Vagina (tissue), 2 donors: Measurements from ENCODE around the gene ACSS1. TPM values are rescaled to one million over a fixed set of nuclear protein-coding genes. Genes with fewer than 3 reads are reported as not detected.

ENCODE experiments used
- DNase-seq, 2 donors: peaks; one replicate each; pipeline ENCODE4 v3.0.0-alpha.2; 2017; ENCODE audit errors: extremely low spot score in 2 of 2
- H3K27ac ChIP-seq: fragments of 200-600 bp; sonication (generic); one replicate; pipeline ENCODE4 v1.5.1; 2019
- H3K27me3 ChIP-seq: fragments of 200-600 bp; sonication (generic); one replicate; pipeline ENCODE4 v1.5.1; 2019
- H3K36me3 ChIP-seq, 2 donors: fragments of 200-600 bp; sonication (generic); one replicate each; pipeline ENCODE4 v1.5.1; 2017 to 2019
- H3K4me1 ChIP-seq: fragments of 200-600 bp; sonication (generic); one replicate; pipeline ENCODE4 v1.5.1; 2019
- H3K4me3 ChIP-seq, 2 donors: fragments of 200-600 bp; sonication (generic); 1 replicate in 1 of 2; 2 replicates in 1 of 2; pipeline ENCODE4 v1.5.1; 2016 to 2019
- H3K9me3 ChIP-seq: fragments of 200-600 bp; sonication (generic); one replicate; pipeline ENCODE4 v1.5.1; 2019
- CTCF ChIP-seq, 3 experiments: fragments of 450-650 bp in 2 of 3; fragments of 200-600 bp in 1 of 3; sonication (generic) in 1 of 3; IDR thresholded peaks; one replicate each; pipeline ENCODE4 v1.5.1; 2017 to 2019; ENCODE audit warnings: antibody characterized with exemption in 3 of 3, mild to moderate bottlenecking in 2 of 3, moderate library complexity in 2 of 3
- POLR2A ChIP-seq, 2 donors: fragments of 450-650 bp; IDR thresholded peaks; one replicate each; pipeline ENCODE4 v1.6.1; 2017; ENCODE audit warnings: antibody characterized with exemption in 2 of 2, mild to moderate bottlenecking in 2 of 2, moderate library complexity in 2 of 2
- POLR2AphosphoS5 ChIP-seq, 2 donors: sonication (generic); formaldehyde crosslinking; IDR thresholded peaks; one replicate each; pipeline ENCODE4 v1.9.0; 2017; ENCODE audit warnings: antibody characterized with exemption in 2 of 2, mild to moderate bottlenecking in 2 of 2, low read depth in 1 of 2; ENCODE audit not compliant: insufficient read depth in 1 of 2
- intact Hi-C: fragments of 100-400 bp; cut with DNase I; formaldehyde crosslinking; loops from one replicate; pipeline ENCODE4 v1.15.1; 2023
- total RNA-seq: library from RNA; depleted of rRNA; stranded (reverse); fragments of >200 nt; gene quantifications from one replicate; pipeline ENCODE4 v1.2.3, GENCODE V29; 2016

The ACSS1 gene
- total RNA-seq, 1 donor from 2014 or later, result 26.3 TPM

GRCh38 chr20:25087186-25087929 is 29.4 kb upstream of the ACSS1 start:
- Histone ChIP-seq H3K36me3 (no peaks in the 10 kb centered on the region), H3K4me3 (no peak overlapping the region), H3K9me3 (no peaks in the 10 kb centered on the region), H3K27ac (no peak overlapping the region), H3K27me3 (peaks cover 7% of the 10 kb centered on the region), H3K4me1 (peaks cover 6% of the 10 kb centered on the region)
- intact Hi-C loops, result no loop called here
- TF ChIP-seq CTCF (IDR thresholded peaks at IDR 0.05), result no peak
- TF ChIP-seq POLR2AphosphoS5 (IDR thresholded peaks at IDR 0.05; ENCODE audit: insufficient read depth in 1 of 2, low read depth in 1 of 2), result no peak
- no peak for TF ChIP-seq POLR2A (IDR thresholded peaks at IDR 0.05)
- peak; percentile 54 to 84 for DNase-seq

GRCh38 chr20:25085756-25086495 is 28.0 kb upstream of the ACSS1 start:
- H3K27ac ChIP-seq, result no peak overlapping the region
- DNase-seq, result peak; percentile 60 to 85
- intact Hi-C loops, result no loop called here
- peaks cover 19% of the 10 kb centered on the region for H3K27me3 ChIP-seq
- peaks cover 17% of the 10 kb centered on the region for H3K4me1 ChIP-seq
- TF ChIP-seq CTCF (IDR thresholded peaks at IDR 0.05) (no peak), POLR2AphosphoS5 (IDR thresholded peaks at IDR 0.05; ENCODE audit: insufficient read depth in 1 of 2, low read depth in 1 of 2) (no peak), POLR2A (IDR thresholded peaks at IDR 0.05) (no peak)
- H3K4me3 ChIP-seq, result no peak overlapping the region
- no peaks in the 10 kb centered on the region for H3K36me3 ChIP-seq
- no peaks in the 10 kb centered on the region for H3K9me3 ChIP-seq

GRCh38 chr20:25084626-25085187 is 26.8 kb upstream of the ACSS1 start:
- H3K27ac ChIP-seq, result no peak overlapping the region
- TF ChIP-seq POLR2A (IDR thresholded peaks at IDR 0.05) (no peak), CTCF (IDR thresholded peaks at IDR 0.05) (no peak), POLR2AphosphoS5 (IDR thresholded peaks at IDR 0.05; ENCODE audit: insufficient read depth in 1 of 2, low read depth in 1 of 2) (no peak)
- intact Hi-C loops, result no loop called here
- peaks cover 17% of the 10 kb centered on the region for H3K4me1 ChIP-seq
- no peak overlapping the region for H3K4me3 ChIP-seq
- DNase-seq, result peak; percentile 62 to 85
- H3K27me3 ChIP-seq, result peaks cover 22% of the 10 kb centered on the region
- no peaks in the 10 kb centered on the region for H3K9me3 ChIP-seq
- no peaks in the 10 kb centered on the region for H3K36me3 ChIP-seq

- Histone ChIP-seq H3K4me1 (peaks cover 17% of the 10 kb centered on the region), H3K27me3 (peaks cover 22% of the 10 kb centered on the region), H3K4me3 (no peak overlapping the region), H3K36me3 (no peaks in the 10 kb centered on the region), H3K9me3 (no peaks in the 10 kb centered on the region), H3K27ac (no peak overlapping the region)
- TF ChIP-seq POLR2AphosphoS5 (IDR thresholded peaks at IDR 0.05; ENCODE audit: insufficient read depth in 1 of 2, low read depth in 1 of 2) (no peak), POLR2A (IDR thresholded peaks at IDR 0.05) (no peak), CTCF (IDR thresholded peaks at IDR 0.05) (no peak)
- intact Hi-C loops, result no loop called here
- peak; percentile 67 to 69 for DNase-seq
Observed at GRCh38 chr20:25083773-25084625, 26.1 kb upstream of the ACSS1 start.
